NCI-H460 (cell line): ENCODE results near the gene DROSHA. TPM values are rescaled to one million over a fixed set of nuclear protein-coding genes. Genes with fewer than 3 reads are reported as not detected.
A peak's percentile ranks its signal among the peaks of the same experiment; 100 is the strongest.
"Not testable (repeated sequence)": the region's sequence is repeated elsewhere in the genome, so short reads cannot be mapped to it uniquely, and the experiment has no call there.

Experiments used
- DNase-seq: peaks from one replicate; pipeline ENCODE4 v3.0.0-alpha.2; 2016; ENCODE audit warnings: low read depth; ENCODE audit errors: extremely low read depth
- polyA plus RNA-seq: library from polyadenylated mRNA; depleted of rRNA; stranded (reverse); fragments of >200 nt; gene quantifications from 2 replicates; pipeline ENCODE4 v1.2.3, GENCODE V29; 2014; cell fraction: nucleus; rRNA removed
- total RNA-seq: library from RNA; depleted of rRNA; stranded (reverse); fragments of >200 nt; shearing (Covaris generic); gene quantifications from 2 replicates; pipeline ENCODE4 v1.2.3, GENCODE V29; 2014; rRNA removed

Gene DROSHA, protein sequence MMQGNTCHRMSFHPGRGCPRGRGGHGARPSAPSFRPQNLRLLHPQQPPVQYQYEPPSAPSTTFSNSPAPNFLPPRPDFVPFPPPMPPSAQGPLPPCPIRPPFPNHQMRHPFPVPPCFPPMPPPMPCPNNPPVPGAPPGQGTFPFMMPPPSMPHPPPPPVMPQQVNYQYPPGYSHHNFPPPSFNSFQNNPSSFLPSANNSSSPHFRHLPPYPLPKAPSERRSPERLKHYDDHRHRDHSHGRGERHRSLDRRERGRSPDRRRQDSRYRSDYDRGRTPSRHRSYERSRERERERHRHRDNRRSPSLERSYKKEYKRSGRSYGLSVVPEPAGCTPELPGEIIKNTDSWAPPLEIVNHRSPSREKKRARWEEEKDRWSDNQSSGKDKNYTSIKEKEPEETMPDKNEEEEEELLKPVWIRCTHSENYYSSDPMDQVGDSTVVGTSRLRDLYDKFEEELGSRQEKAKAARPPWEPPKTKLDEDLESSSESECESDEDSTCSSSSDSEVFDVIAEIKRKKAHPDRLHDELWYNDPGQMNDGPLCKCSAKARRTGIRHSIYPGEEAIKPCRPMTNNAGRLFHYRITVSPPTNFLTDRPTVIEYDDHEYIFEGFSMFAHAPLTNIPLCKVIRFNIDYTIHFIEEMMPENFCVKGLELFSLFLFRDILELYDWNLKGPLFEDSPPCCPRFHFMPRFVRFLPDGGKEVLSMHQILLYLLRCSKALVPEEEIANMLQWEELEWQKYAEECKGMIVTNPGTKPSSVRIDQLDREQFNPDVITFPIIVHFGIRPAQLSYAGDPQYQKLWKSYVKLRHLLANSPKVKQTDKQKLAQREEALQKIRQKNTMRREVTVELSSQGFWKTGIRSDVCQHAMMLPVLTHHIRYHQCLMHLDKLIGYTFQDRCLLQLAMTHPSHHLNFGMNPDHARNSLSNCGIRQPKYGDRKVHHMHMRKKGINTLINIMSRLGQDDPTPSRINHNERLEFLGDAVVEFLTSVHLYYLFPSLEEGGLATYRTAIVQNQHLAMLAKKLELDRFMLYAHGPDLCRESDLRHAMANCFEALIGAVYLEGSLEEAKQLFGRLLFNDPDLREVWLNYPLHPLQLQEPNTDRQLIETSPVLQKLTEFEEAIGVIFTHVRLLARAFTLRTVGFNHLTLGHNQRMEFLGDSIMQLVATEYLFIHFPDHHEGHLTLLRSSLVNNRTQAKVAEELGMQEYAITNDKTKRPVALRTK (N-terminal part only)
- total RNA-seq: 36.0 and 39.0 TPM in 2 replicates
- 34.4 and 36.7 TPM in 2 replicates for polyA plus RNA-seq

DNA sequence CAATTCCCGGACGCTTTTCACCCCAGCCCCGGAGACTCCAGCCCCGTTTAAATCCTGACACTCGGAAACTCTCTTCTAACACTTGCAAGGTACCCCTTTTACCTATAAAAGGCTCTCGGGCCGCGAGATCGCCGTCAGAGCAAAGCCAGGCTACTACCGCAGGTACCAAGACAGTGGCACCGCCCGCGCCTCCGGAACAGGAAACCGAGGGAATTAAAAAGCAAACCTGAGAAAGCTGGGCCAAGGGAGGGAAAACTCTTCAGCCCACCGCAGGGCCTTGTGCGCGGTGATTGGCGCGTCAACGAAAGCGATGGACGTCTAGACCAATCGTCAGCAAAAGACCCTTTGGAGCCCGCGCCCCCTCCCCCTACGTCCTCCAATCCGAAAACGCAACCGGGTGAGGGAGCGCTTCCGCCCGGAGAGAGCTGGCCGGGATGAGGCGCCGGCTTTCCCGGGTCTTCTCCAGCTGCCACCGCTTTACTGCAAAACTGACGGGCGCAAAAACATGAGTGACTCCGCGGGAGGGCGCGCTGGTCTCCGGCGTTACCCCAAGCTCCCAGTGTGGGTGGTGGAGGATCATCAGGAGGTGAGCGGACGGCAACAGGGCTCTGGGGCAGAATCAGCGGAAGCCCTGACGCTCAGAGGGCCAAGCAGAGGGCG is at the start of gene DROSHA, which contains the start of gene C5orf22:
TSS of gene DROSHA (minus strand) at position 206 of the 660 bp plus-strand sequence. CDS start 3,034 bp downstream, outside the sequence.
TSS of gene C5orf22 (plus strand) at position 414 of the 660 bp plus-strand sequence. CDS start at position 506, 92 bp downstream.
- DNase-seq: peak; percentile 96

DNA sequence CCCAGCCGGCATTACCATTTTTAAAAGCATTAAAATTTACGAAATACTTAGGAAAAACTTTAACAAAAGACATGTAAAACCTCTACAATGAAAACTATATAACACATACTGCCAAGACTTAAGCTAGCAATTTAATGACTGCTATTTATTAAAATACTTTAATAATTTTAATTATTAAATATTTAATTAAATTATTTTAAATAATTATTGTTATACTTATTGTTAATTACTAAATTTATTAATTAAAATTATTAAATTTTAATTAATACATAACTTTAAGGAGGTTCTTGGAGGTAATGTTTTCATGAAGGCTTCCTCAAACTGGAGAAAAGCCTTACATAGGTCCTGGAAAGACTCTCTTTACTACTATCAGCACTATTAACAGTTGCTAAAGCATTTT is 47.7 kb upstream of the DROSHA start:
- DNase-seq: no peak

DNA sequence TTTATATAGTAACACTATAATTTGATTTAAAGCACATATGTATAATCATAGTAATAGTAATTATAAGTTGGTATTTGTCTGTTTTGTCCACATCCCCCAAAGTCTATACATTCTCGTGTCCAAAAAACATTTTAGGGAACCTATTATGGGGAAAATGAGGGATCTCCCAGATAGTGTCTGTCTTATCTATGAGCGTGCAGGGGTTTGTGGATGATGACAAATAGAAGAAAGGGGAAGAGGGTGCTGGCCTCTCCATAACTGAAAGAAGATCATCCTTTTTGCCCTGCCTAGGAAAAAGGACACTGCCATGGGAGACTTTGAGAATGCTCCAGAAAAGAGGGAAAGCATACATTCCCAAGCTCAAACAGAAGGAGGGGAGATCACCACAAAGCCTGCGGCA is 45.5 kb upstream of the DROSHA start:
- DNase-seq: no peak

DNA sequence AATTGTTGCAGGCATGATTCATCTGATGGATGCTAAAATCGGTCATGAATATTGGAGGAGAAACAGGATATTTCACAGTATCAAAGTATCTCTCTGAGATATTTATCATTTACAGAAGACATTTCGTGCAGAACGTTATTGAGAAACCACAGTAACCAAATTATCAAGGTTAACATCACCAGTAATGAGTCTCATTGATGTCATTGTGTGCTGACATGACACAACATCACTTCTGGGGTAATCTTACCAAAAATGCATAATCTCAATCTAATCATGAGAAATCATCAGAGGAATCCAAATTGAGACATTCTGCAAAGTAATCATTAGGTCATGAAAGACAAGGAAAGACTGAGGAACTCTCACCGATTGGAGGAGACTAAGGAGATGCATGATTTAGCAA is 42.9 kb upstream of the DROSHA start:
- DNase-seq: no peak

DNA sequence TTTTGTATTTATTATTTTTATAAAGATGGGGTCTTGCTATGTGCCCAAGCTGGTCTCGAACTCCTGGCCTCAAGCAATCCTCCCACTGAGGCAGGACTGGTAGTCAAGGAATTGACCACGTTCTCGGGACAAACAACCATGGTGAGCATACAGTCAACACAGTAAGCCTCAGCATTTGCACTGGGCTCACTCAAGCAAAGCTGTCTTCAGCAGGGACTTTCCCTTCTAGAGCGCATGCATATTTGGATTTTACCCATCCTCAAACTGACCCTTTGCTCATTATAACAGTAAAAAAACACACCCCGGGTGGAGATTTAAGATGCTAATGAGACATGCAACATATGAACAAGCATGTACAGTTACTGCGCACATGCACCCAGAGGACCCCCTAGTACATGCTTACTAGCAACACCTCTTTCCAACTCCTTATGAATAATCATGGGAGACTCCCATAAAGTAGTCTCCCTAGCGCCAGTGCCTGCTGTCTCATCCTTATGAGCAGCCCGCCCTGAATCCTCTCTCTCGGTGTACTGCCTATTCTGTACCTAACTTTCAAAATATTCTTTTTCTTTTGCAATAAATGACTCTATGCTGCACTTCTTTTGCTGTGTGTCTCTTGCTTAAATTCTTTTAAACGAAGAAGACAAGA is 41.7 kb upstream of the DROSHA start:
- DNase-seq: no peak

DNA sequence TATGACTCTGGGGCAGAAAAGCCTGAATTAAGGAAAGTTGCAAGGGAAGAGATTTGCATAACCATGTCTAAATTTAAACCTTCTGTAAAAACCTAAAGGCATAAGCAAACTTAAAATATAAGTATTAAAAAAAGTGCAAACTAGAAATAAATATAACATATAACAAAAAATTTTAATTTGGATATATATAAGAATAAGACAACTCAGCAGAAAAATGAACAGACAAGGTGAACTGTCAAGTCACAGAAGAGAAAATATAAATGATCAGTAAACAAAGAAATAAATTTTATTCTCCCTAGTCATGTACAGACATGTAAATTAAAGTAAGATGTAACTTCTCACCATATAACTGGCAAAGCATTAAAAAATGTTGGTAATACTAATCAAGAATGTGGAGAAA is 37.2 kb upstream of the DROSHA start:
- no peak for DNase-seq

DNA sequence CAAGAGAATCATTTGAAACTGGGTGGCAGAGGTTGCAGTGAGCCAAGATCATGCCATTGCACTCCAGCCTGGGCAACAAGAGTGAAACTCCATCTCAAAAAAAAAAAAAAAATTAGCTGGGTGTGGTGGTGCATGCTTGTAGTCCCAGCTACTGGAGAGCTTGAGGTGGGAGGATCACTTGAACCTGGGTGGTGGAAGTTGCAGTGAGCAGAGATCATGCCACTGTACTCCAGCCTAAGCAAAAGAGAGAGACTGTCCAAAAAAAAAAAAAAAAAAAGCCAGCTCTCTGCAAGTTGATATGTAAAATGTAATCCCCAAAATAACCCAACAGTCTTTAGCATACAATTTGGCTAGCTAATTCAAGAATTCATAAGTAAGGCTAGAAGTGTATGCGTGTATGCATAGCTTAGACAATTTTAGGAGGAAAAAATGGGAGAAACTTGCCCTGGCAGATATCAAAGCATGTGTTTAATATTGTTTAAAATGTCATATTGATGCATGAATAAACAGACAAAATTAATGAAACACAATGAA is 36.5 kb upstream of the DROSHA start:
- no peak for DNase-seq

DNA sequence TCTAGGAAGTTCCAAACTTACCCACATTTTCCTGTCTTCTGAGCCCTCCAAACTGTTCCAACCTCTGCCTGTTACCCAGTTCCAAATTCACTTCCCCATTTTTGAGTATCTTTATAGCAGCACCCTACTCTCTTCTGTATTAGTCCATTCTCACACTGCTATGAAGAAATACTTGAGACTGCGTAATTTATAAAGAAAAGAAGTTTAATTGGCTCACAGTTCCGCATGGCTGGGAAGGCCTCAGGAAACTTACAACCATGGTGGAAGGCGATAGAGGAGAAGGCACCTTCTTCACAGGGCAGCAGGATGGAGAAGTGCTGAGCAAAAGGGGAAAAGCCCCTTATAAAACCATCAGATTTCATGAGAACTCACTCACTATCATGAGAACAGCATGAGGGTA is 34.5 kb upstream of the DROSHA start:
- DNase-seq: not testable (repeated sequence)

DNA sequence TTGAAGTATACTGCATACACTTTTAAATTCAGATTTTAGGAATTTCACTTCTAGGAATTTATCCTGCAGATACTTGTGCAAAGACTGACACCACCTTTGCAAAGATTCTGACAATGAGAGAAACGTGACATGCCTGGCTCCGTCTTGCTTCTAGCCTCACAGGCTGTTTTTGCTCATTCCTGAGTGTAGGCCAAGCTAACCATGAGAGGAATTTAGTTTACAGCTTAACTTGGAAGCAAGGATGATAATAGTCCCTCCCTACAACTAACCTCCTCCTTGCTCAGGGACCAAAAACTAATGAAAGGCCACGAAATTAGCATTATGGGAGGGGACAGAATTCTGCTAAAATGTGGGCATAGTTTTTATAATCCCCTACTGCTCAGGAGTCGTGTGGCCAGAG is 31.3 kb upstream of the DROSHA start:
- DNase-seq: no peak

DNA sequence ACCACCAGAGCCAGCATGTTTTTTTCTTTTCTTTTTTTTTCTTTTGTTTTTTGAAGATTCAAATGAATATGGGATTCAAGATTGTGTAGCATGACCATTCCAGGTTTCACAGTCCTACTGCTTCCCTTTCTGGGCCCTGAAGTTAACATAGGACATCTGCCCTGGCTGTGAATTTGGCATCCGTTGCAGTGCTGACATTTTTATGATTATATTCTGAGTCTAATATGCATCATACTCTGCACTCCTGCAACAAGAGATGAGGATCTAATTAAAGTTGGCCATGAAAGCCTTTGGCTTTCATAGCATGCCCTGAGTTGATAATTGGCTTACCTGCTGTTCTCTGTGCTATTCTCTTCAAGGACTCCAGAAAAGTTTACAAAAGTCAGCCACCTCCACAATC is 30.1 kb upstream of the DROSHA start:
- no peak for DNase-seq

DNA sequence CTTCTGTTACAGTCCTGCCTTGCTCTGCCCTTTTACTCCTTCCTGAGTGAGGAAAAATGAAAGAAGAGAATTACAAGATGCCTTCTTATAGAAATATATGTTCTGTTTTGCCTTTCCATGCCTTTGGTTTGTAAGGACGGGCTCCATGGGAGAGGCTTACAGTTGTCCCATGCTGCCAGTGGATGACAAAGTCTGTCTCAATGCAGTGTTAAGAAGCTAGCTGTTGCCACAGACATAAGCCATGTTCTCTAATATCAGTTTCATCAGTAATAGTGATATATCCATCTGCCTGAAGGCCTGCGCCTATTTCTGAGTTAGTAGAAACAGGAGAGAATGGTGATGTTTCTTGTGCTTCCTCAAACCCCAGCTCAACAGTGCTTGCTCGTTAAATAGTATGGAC is 28.0 kb upstream of the DROSHA start:
- DNase-seq: no peak

DNA sequence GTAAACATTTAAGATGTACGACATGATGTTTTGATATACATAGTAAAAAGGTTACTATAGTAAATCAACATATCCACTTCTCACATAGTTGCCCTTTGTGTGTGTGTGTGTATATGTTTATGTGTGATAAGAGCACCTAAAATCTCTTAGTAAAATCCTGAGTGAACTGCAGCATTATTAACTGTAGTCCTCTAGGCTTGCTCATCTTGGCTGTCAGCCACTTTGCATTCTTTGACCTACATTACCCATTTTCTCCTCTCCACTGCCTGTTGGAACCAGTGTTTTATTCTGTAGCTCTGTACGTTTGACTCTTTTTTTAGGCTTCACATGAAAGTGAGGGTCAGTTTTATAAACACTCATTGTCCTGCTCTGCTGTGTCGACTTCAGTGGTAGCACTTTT is 24.6 kb upstream of the DROSHA start:
- no peak for DNase-seq

DNA sequence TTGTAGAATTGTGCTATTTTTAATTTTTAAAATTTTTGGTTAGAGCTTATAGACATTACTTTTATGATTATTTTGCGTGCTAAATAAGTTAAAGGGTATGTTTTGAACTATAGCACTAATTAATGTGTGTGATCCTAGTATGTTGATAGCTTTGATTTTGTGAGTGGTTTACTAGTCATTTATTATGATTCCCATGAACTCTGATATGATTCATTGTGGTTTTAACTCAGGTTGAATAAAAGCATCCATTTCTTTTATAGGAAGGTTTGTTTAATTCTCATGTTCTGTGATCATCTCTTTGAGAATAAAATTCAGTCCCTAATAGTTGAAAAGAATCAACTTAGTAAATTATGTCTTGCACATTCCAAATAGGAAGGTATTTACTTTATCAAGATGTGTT is 22.7 kb upstream of the DROSHA start:
- DNase-seq: no peak

DNA sequence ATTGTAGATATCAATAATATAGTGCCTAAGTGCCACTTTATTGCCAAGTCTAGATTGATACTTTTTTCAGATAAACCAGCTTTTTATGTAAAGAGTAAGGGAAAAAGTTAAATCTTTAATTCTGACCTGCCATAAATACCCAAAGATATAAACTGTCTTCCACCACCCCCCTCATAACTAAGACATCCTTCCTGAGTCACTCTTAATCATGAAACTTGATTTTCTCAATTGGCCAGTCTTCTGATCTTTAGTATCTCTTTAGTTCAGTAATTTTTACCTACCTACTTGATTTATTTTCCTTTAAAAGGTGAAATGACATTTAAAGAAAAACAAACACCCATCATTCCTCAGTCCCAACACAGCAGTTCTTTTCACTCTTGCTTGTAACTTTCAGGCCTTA is 22.0 kb upstream of the DROSHA start:
- DNase-seq: no peak

DNA sequence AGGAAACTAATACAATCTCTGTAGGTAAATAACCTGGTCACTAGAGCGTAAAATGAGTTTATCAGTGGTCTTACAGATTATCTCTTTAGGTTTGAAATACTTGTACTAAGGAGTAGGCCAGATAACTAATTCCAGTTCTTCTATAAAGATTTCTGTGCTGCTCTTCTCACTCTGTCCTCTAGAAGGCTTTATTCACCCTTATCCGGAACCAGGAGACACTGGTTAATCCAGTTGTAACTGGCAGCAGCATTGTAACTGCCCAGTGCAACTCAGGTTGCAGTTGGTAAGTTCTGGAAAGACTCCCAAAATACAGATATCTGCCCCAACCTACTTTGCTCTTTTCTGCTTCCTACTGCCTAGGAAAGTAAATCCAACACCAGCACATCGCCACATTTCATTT is 20.0 kb upstream of the DROSHA start:
- DNase-seq: no peak

DNA sequence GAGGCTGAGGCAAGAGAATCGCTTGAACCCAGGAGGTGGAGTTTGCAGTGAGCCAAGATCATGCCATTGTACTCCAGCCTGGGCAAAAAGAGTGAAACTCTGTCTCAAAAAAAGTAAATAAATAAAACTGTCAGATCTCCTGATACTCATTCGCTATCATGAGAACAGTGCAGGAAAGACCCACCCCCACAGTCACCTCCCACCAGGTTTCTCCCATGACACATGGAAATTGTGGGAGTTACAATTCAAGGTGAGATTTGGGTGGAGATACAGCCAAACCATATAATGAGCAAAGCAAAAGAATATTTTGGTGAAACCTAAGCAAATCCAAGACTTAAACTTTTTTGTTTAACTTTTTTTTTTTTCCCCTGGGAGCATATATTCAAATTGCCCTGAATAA is 17.2 kb upstream of the DROSHA start:
- DNase-seq: not testable (repeated sequence)

DNA sequence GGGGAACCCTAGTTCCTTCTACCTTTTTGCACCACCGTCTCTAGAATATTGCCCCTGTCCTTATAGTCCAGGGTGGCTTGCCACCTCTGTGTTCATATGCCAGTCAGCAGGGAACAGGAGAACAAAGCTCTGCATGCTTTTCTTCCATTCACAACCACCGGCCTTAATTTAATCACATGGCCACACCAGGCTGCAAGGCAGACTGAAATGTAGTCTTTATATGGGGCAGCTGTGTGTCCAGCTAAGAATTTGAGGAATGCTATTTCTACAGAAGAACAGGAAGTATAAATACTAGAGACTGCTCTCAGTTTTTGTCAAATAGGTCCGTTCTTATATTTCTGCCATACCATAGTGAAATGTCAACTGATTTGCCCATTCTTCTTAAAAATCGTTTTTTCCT is 6.0 kb upstream of the DROSHA start:
- no peak for DNase-seq

DNA sequence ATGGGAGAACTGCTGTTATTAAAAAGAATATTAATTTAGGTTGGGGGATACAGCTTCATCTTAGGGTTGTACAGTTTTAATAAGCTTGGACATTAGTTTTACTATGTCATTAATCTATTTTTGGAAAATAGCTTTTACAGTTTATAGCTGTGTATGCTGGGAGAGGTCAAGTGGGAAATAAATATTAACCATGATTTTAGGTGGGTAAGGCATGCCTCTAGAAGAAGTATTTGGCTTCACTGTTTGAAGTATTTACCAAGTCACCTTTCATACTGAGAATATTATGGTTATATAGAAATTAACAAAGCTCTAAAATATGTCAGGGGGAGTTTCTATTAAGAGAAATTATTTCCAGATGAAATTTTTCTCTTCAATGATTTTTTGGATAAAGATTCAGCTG is 5.5 kb upstream of the DROSHA start:
- no peak for DNase-seq

DNA sequence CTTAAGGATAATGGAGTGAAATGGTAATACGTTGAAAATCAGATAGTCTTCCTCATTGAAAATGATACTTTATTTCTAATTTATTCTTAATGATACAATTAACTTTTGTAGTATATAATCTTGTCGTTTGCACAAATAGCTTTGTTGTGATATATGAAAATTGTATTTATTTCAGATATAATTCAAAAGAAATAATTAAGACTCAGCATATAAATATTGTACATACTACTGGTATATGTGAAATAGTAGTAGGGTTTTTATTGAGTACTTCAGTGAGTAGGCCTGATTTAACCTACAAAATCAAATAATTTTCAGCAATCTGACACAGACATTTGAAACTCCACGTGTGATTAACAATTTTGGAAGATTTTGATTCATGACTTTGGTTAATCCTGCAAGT is 5.0 kb upstream of the DROSHA start:
- DNase-seq: no peak
